GM19395 (cell line): ENCODE data around the gene PAWR.
"Not testable (repeated sequence)": the region's sequence is repeated elsewhere in the genome, so short reads cannot be mapped to it uniquely, and the experiment has no call there.

ENCODE experiments used
- ATAC-seq: cut with Tn5 transposase; IDR thresholded peaks from one replicate; pipeline ENCODE4 v1.9.1; 2021; ENCODE audit warnings: mild to moderate bottlenecking, moderate library complexity; ENCODE audit not compliant: unreplicated experiment

The PAWR gene

GRCh38 chr12:79596719-79597350, 93.9 kb downstream of the PAWR start:
- ATAC-seq: no peak

GRCh38 chr12:79595273-79595672, 95.5 kb downstream of the PAWR start:
- no peak for ATAC-seq

DNA sequence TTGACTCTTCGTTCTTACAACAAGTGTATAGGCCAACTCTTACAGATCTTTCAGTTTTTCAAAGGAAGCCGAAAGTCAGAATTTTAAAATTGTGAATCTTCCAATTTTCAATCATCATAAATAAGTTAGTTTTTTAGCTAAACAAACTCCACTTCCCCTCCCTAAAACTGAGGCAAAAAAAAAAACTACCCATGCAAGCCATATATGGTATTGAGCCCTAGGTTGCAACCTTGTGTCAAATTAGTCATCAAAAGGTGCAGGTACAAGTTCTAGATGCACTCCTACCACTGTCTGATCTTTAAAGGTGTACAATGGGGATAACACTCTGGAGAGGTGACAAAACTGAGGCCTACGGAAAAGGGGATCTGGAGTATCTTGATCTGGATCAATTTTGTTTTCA, 97.9 kb downstream of the PAWR start:
- ATAC-seq: no peak

- ATAC-seq: no peak
Measured at GRCh38 chr12:79591988-79592387, 98.8 kb downstream of the PAWR start.

DNA sequence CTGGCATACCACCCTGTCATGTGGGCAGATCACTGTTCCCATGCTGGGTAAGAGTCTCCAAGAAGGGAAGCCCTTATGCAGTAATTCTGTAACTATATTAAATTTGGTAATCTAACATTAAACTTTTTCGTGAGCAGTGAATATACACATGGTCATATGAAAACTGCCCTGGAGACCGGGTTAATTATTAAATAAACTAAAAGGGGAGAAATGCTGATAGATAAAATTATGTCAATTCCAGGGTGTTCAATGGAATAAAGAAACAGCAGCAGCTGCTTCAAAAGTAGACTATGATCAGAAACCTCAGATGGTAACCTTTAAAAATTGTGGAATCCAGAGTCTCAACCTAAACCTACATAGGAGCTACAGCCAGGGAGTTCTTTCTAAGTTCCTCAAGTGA, 100.0 kb downstream of the PAWR start:
- ATAC-seq: no peak

DNA sequence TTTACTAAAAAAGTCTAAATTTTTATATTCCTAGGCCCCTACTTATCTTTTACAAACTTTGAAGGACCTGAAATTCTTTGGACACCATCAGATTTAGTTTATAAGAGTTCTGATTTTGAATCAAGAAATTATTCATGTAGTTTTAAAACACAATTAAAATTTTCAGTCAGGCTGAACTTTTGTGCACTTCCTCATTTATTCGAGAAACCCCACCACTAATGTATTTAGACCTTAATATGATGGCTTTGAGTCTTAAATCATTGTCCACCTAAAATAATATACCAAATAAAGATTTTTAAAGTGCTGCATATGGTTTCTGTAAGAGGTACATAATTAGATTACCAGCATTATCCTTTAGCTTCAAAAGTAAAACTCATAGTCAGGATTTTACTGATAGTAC, 103.4 kb downstream of the PAWR start:
- no peak for ATAC-seq

DNA sequence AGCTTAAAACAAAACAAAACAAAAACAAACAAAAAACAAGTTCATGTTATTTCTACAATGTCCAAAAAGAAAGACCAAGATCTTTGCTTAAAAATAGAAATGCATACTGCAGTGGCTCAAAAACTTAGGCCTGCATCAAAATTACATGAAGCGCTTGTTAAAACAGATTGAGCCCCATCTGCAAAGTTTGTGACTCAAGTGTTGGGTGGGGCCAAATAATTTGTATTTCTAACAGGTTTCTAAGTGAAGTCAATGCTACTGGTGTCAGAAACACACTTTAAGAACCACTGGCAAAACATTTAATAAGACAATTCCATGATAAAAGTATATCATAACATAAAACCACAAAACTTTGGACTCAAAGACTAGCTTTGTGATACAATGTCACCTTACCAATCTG, 105.6 kb downstream of the PAWR start:
- no peak for ATAC-seq

GRCh38 chr12:79573820-79574219, 116.9 kb downstream of the PAWR start:
- no peak for ATAC-seq

- no peak for ATAC-seq
Measured at GRCh38 chr12:79569679-79570078, 121.1 kb downstream of the PAWR start.

- no peak for ATAC-seq
Measured at GRCh38 chr12:79567175-79567563, 123.6 kb downstream of the PAWR start.

GRCh38 chr12:79566452-79567174, 124.2 kb downstream of the PAWR start:
- no peak for ATAC-seq

- not testable (repeated sequence) for ATAC-seq
Measured at GRCh38 chr12:79564727-79565350, 125.9 kb downstream of the PAWR start.

DNA sequence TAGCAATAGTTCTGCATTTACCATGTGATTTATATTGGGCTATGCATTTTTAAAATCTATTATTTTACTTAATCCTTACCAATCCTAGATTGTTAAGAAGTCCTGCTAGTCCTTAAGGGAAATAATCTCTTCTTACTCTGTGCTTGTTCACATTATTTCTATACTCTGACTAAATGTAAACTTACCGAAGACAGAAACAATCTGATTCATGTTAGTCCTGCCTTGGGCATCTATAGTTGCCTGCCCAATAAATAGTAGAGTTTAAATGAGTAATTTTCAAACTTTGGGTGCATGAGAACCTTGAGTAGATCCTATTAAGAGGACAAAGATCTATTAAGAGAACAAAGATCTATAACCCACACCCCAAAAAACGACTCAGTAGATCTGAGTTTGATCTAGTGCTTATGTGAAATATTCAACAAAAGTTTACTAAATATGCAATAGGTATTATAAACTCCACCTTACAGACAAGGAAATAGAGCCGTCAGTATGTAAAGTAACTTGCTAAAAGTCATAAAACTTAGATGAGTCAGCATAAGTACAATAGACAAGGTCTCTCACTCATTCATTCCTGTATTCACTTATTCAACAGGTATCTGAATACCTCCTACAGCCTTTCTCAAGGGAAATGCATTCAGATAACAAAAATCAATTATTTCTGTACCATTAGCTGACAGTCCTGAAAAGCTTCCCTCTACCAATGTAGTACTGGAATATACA, 127.6 kb downstream of the PAWR start:
- ATAC-seq: no peak

- no peak for ATAC-seq
Measured at GRCh38 chr12:79561401-79562132, 129.2 kb downstream of the PAWR start.

DNA sequence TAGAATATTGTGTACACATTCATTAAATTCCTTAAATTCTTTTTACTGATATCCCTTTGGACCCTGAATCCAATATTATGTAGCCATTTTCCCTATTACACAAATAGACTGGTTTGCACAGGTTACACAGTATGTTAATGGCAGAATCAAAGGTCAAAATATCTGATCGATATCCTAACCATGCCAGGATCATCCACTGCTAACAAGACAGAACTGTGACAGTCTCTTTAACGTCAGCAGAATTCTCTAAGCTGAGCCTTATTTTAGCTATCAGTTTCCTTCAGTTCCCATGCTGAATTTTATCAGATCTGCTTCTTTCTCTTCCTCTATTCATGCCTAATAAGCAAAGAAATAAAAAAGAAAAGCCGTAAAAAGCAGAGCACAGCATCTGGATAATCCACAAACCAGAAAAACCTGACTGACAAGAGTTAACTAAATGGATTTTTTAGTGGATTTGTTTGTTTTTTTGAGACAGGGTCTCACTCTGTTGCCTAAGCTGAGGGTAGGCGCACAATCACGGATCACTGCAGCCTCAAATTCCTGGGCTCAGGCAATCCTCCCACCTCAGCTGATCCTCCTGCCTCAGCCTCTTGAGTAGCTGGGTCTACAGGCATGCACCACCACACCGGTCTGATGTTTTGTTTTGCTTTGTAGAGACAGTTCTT, 130.4 kb downstream of the PAWR start:
- ATAC-seq: no peak

GRCh38 chr12:79559591-79559990, 131.2 kb downstream of the PAWR start:
- no peak for ATAC-seq

GRCh38 chr12:79558924-79559469, 131.8 kb downstream of the PAWR start:
- no peak for ATAC-seq

DNA sequence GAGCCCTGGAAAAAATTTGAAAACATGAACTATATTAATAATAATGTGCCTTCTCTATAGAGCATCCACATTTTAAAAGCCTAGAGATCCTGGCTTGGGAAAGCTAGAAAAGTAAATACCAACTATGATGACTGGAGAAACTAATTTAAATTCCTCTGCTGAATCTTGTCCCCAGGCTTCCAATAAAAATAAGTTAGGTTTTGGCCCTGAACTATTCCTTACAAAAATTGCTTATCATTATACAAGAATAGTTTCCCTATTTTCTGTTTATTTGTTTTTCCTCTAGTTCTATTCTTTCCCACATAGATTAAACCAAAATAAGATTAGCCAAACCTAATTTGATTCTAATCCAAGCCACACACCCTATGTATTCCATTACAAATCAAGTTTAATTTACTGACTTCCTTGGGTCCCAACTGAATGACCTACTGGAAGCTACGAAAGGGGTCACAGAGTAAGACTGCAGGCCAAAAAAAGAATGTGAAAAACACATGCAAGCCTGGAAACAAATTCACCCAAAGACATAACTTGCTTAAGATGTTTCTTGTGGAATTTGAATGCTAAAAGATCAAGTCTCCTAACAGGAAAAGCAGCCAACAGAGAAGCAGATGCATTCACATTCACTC, 133.0 kb downstream of the PAWR start:
- no peak for ATAC-seq

DNA sequence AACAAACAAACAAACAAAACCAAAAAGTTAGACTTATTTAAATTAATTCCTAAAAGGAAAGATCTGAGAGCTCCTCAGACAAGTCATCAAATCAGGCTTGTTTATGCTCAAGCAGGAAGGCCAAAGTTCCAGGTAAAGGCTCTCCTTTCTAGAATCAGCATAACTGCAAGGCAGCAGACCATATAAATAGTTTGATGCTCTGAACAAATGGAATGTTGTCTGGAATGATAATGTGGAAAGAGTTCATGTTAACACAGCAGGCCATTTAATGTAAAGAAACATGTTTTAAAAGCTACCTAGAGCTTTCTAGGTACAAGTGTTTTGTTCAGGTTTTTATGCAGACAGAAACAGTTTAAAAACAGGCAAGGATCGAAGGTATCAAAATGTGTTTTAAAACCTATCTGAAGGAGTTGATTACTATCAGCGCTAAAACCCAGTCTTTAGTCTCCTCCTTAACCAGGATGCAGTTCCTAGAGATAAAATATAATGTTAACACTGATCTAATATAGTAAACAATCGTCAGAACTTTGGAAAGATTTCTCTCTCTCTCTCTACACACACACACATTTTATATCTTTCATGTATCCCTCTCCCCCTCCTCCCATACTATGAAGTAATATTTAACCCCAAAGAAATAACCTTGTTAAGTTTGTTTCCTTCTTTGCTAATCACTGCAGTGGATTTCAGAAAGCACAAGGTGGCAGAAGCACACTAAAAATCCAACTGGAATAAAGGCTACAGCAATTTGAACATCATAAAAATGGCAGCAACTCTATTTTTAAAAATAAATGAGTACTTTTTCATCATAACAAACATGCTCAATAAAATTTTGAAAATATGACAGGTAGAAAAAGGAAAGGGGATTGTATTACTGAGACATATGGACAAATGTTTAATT, 135.5 kb downstream of the PAWR start:
- no peak for ATAC-seq
